OCI-LY7 (cell line): ENCODE results near the gene ADAM12. TPM values are rescaled to one million over a fixed set of nuclear protein-coding genes. Genes with fewer than 3 reads are reported as not detected.

Experiments
- BruUV-seq: library from RNA; stranded (reverse); fragments of 400-500 nt; replicated peaks from 2 replicates; lab custom pipeline; 2021; lab: Mats Ljungman, UMichigan
- CTCF ChIA-PET: fragments of 300-600 bp; sonication (Branson Sonifier 250); formaldehyde crosslinking; loops from one replicate; lab custom pipeline; 2022; ENCODE audit warnings: antibody characterized with exemption; ENCODE audit not compliant: unreplicated experiment; lab: Charles Lee
- POLR2A ChIA-PET: fragments of 300-600 bp; sonication (Branson Sonifier 250); formaldehyde crosslinking; loops from one replicate; lab custom pipeline; 2022; ENCODE audit warnings: antibody characterized with exemption; lab: Charles Lee
- DNase-seq: peaks from one replicate; pipeline ENCODE4 v3.0.0-alpha.2; 2015; ENCODE audit warnings: low spot score
- H2AFZ ChIP-seq: fragments of 200-600 bp; sonication (generic), shearing (Covaris generic); 2 replicates; pipeline ENCODE4 v1.6.1; 2014; ENCODE audit warnings: mild to moderate bottlenecking, antibody characterized with exemption, low read length, moderate library complexity
- H3K27ac ChIP-seq: fragments of 200-600 bp; sonication (generic); 2 replicates; pipeline ENCODE4 v1.5.1; 2014; ENCODE audit warnings: mixed run types, low read depth, mild to moderate bottlenecking, moderate library complexity, low read length, inconsistent platforms; ENCODE audit not compliant: poor library complexity, severe bottlenecking
- H3K36me3 ChIP-seq: fragments of 200-600 bp; sonication (generic); 2 replicates; pipeline ENCODE4 v1.6.1; 2014; ENCODE audit warnings: mild to moderate bottlenecking, antibody characterized with exemption, low read length, moderate library complexity, mixed read lengths; ENCODE audit not compliant: insufficient read depth
- H3K4me1 ChIP-seq: fragments of 200-600 bp; sonication (generic); 2 replicates; pipeline ENCODE4 v1.5.1; 2014; ENCODE audit warnings: mild to moderate bottlenecking, low read length; ENCODE audit not compliant: insufficient read depth, poor library complexity, severe bottlenecking
- H3K4me2 ChIP-seq: fragments of 200-600 bp; sonication (generic); 2 replicates; pipeline ENCODE4 v1.6.1; 2014; ENCODE audit warnings: mild to moderate bottlenecking, low read length
- H3K4me3 ChIP-seq: fragments of 200-600 bp; sonication (generic); 2 replicates; pipeline ENCODE4 v1.5.1; 2014; ENCODE audit warnings: mild to moderate bottlenecking, low read depth, low read length; ENCODE audit not compliant: poor library complexity, severe bottlenecking
- H3K79me2 ChIP-seq: fragments of 200-600 bp; sonication (generic); 2 replicates; pipeline ENCODE4 v1.6.1; 2016; ENCODE audit warnings: low read depth, mild to moderate bottlenecking, low read length, moderate library complexity, mixed read lengths; ENCODE audit not compliant: insufficient read depth
- H3K9me2 ChIP-seq: fragments of 200-600 bp; sonication (generic); 2 replicates; pipeline ENCODE4 v1.6.1; 2016; ENCODE audit warnings: mild to moderate bottlenecking, low read length, mixed read lengths; ENCODE audit not compliant: insufficient read depth
- H3K9me3 ChIP-seq: fragments of 200-600 bp; sonication (generic); 2 replicates; pipeline ENCODE4 v1.6.1; 2014; ENCODE audit warnings: mild to moderate bottlenecking, mixed run types, low read length, mixed read lengths
- H4K20me1 ChIP-seq: fragments of 200-600 bp; sonication (generic); 2 replicates; pipeline ENCODE4 v1.6.1; 2014; ENCODE audit warnings: mild to moderate bottlenecking, antibody characterized with exemption, low read length, moderate library complexity, mixed read lengths; ENCODE audit not compliant: insufficient read depth
- CTCF ChIP-seq: fragments of 200-600 bp; sonication (generic); conservative IDR thresholded peaks from 2 replicates; pipeline ENCODE4 v1.5.1; 2014; ENCODE audit warnings: mild to moderate bottlenecking, antibody characterized with exemption, low read length, moderate library complexity, mixed read lengths
- EZH2phosphoT487 ChIP-seq: fragments of 200-600 bp; sonication (generic); IDR thresholded peaks from 2 replicates; pipeline ENCODE4 v1.6.1; 2018; ENCODE audit warnings: low read depth, borderline replicate concordance, mild to moderate bottlenecking, mixed run types, antibody characterized with exemption, low read length, moderate library complexity, mixed read lengths
- intact Hi-C: fragments of 100-400 bp; cut with micrococcal nuclease; formaldehyde crosslinking; loops from one replicate; pipeline ENCODE4 v1.10.0; 2022; ENCODE audit not compliant: unreplicated experiment
- total RNA-seq, 2 experiments: library from RNA; depleted of rRNA in 1 of 2; stranded (reverse); fragments of >200 nt in 1 of 2; shearing (Covaris generic) in 1 of 2; gene quantifications; 2 replicates each; pipeline ENCODE4 v1.2.3, GENCODE V29; 2014 to 2022

The ADAM12 gene
- total RNA-seq, 2 experiments from 2014 or later, result 0.06 TPM; not detected in 1

DNA sequence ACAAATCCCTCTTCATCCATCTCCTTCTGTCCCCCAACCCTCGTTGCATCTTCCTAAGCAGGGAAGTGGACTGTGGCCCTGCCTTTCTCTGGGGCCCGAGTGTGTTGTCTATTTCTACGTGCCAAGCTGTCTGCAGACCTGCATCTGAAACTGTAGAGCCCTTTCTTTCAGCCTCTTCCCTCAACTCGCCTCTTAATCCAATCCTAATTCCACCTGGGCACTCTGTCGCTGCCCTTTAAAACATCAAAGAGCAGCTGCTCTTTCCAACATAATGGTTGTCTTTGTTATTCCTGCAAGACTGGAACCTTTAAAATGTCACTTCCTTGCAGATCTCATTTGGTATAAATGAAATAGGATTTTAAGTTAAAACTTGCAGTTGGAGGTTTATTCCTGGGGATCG is 21.5 kb upstream of the ADAM12 start:
- no peak overlapping the region for H3K4me2 ChIP-seq
- POLR2A ChIA-PET, result no interaction called here
- no peaks in the 10 kb centered on the region for H3K79me2 ChIP-seq
- H3K4me3 ChIP-seq, result no peak overlapping the region
- no peaks in the 10 kb centered on the region for H3K36me3 ChIP-seq
- CTCF ChIA-PET, result no interaction called here
- H3K4me1 ChIP-seq, result no peaks in the 10 kb centered on the region
- H3K9me2 ChIP-seq, result no peaks in the 10 kb centered on the region
- no peaks in the 10 kb centered on the region for H4K20me1 ChIP-seq
- BruUV-seq, result no TSS peak
- TF ChIP-seq EZH2phosphoT487 (no peak), CTCF (no peak)
- no peak overlapping the region for H2AFZ ChIP-seq
- no peak for DNase-seq
- intact Hi-C loops, result no loop called here
- H3K9me3 ChIP-seq, result no peaks in the 10 kb centered on the region
- no peak overlapping the region for H3K27ac ChIP-seq

DNA sequence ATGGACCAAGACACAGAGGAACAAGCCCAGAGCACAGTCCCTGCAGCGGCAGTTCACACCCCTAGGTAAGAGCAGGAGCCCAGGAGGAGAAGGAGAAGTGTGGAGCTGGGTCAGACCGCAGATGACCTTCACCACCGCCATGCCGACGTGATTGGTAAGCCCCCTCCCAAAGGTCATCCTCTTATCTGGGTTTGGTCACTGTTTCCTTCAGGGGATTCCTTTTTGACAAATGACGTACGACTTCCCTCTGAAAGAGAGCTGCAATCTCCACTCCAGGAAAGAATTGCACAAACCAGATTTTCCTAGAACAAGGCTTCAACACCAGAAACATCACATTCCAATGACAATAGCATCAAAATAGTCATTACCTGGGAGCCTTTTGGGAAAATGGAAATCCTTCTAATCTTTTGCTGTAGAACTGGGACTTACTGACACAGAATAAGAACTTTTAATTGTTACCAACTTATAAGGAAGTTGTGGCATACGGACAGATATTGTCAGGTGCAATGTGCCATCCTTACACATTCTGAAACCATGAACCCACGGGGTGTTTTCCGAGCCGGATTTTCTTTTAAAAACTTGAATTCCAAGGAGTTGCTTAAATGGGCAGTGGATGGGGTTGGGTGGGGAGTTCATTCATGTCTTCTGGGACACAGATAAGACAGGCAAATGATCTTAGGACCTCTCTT is 20.8 kb upstream of the ADAM12 start:
- Histone ChIP-seq H2AFZ (no peak overlapping the region), H4K20me1 (no peaks in the 10 kb centered on the region), H3K79me2 (no peaks in the 10 kb centered on the region), H3K9me3 (no peaks in the 10 kb centered on the region), H3K4me2 (no peak overlapping the region), H3K9me2 (no peaks in the 10 kb centered on the region), H3K4me1 (no peaks in the 10 kb centered on the region), H3K36me3 (no peaks in the 10 kb centered on the region), H3K27ac (no peak overlapping the region), H3K4me3 (no peak overlapping the region)
- POLR2A ChIA-PET, result interaction anchor here (0.6 kb wide), 2 partner anchors 11 to 473 kb away, joined by 4 read pairs; no protein-coding TSS in a partner anchor
- intact Hi-C loops, result no loop called here
- DNase-seq, result no peak
- BruUV-seq, result no TSS peak
- CTCF ChIA-PET, result no interaction called here
- no peak for TF ChIP-seq CTCF
- TF ChIP-seq EZH2phosphoT487, result no peak

DNA sequence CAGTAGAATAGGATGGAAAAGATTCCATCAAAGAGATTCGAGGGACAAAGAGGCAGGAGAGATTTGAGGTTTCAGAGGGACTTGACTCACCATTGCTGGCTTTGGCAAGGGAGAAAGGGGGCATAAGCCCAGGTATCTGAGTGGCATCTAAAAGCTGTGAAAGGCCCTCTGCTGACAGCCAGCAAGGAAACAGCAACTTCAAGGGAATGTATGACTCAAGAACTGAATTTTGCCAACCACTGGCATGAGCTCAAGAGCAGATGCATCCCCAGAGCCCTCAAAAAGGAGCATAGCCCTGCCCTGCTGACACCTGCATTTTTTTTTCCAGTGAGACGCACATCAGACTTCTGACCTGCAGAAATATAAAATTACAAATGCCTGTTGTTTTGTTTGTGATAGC is 19.6 kb upstream of the ADAM12 start:
- Histone ChIP-seq H3K4me3 (no peak overlapping the region), H3K36me3 (no peaks in the 10 kb centered on the region), H3K4me2 (no peak overlapping the region), H3K4me1 (no peaks in the 10 kb centered on the region), H3K9me2 (no peaks in the 10 kb centered on the region), H3K9me3 (no peaks in the 10 kb centered on the region), H3K27ac (no peak overlapping the region), H3K79me2 (no peaks in the 10 kb centered on the region), H2AFZ (no peak overlapping the region), H4K20me1 (no peaks in the 10 kb centered on the region)
- ChIA-PET POLR2A (interaction anchor here (0.6 kb wide), 1 partner anchor 137 kb away, joined by 3 read pairs; no protein-coding TSS in a partner anchor), CTCF (no interaction called here)
- BruUV-seq, result no TSS peak
- intact Hi-C loops, result no loop called here
- no peak for TF ChIP-seq EZH2phosphoT487
- TF ChIP-seq CTCF, result no peak
- DNase-seq, result no peak
